ENCODE data around the gene GPR84.

DNA sequence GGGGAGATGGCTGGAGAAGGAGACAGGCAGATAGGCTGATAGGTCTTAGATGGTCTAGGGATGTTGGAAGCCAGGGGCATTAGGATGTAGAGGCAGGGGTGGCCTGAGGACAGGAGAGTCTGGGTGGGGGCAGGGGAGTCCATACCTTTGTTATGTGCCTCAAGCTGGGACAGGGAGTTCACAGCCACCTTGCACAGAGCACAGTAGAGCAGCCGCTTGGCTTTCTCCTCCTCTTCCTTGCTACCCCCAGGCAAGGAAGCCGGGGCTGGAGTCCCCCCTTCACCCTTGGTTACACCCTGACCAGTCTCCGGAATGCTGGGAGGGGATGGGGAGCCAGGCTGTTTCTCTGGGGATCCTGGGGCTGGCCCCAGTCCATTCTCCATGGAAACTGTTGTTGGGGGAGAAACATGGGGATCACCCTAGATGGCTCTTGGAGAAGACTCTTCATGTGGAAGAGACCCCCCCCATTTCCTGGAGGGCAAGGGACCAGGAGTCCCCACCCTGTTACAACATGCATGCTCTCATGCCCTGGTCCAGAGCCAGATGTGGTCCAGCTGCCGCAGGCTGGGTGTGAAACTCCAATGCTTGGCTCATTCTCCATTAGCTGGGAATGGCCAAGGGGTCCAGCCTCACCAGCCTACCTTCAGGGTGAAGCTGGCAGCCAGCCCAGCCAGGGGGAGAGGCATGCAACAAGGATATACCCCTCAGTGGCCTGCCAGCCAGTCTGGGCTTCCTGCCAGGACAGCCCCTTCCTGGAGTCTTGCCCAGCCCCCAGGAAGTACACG lies 7.2 kb upstream of the GPR84 start:
- TF ChIP-seq CTCF (IDR thresholded peaks at IDR 0.05) = no peak
- no peak for TF ChIP-seq EZH2 (IDR thresholded peaks at IDR 0.05; ENCODE audit: borderline replicate concordance, insufficient read depth, low read depth, low read length, poor library complexity, severe bottlenecking)
